Measurements from ENCODE around the gene KCNJ1.

The KCNJ1 gene

GRCh38 chr11:128867277-128867676 lies at the start of gene KCNJ1:
KCNJ1 (minus strand) TSS chr11:128867296; CDS start chr11:128840243, 27,053 bp downstream.
- in situ Hi-C loops (cut with HindIII; ENCODE audit: low sequenced_read_pairs) = loop anchor here (10.0 kb wide), 1 partner anchor 712 kb away; no protein-coding TSS in a partner anchor

- in situ Hi-C loops (cut with HindIII; ENCODE audit: low sequenced_read_pairs) = no loop called here
These were observed 49.6 kb upstream of the KCNJ1 start for GRCh38 chr11:128916681-128917080.

- in situ Hi-C loops (cut with HindIII; ENCODE audit: low sequenced_read_pairs) = no loop called here
These were observed 49.0 kb upstream of the KCNJ1 start for GRCh38 chr11:128916037-128916572.

GRCh38 chr11:128915149-128915521 lies 48.0 kb upstream of the KCNJ1 start:
- in situ Hi-C loops (cut with HindIII; ENCODE audit: low sequenced_read_pairs) = no loop called here

GRCh38 chr11:128914216-128915148 lies 47.4 kb upstream of the KCNJ1 start:
- in situ Hi-C loops (cut with HindIII; ENCODE audit: low sequenced_read_pairs) = no loop called here

- in situ Hi-C loops (cut with HindIII; ENCODE audit: low sequenced_read_pairs) = no loop called here
These were observed 46.7 kb upstream of the KCNJ1 start for GRCh38 chr11:128913806-128914205.

- in situ Hi-C loops (cut with HindIII; ENCODE audit: low sequenced_read_pairs) = no loop called here
These were observed 44.6 kb upstream of the KCNJ1 start for GRCh38 chr11:128911701-128912100.

- in situ Hi-C loops (cut with HindIII; ENCODE audit: low sequenced_read_pairs) = no loop called here
These were observed 44.1 kb upstream of the KCNJ1 start for GRCh38 chr11:128911239-128911638.

- in situ Hi-C loops (cut with HindIII; ENCODE audit: low sequenced_read_pairs) = no loop called here
These were observed 43.5 kb upstream of the KCNJ1 start for GRCh38 chr11:128910576-128910975.

GRCh38 chr11:128909438-128910125 lies 42.5 kb upstream of the KCNJ1 start:
- in situ Hi-C loops (cut with HindIII; ENCODE audit: low sequenced_read_pairs) = no loop called here

GRCh38 chr11:128908391-128909246 lies 41.5 kb upstream of the KCNJ1 start:
- in situ Hi-C loops (cut with HindIII; ENCODE audit: low sequenced_read_pairs) = no loop called here

- in situ Hi-C loops (cut with HindIII; ENCODE audit: low sequenced_read_pairs) = no loop called here
These were observed 40.5 kb upstream of the KCNJ1 start for GRCh38 chr11:128907585-128907984.

- in situ Hi-C loops (cut with HindIII; ENCODE audit: low sequenced_read_pairs) = no loop called here
These were observed 39.3 kb upstream of the KCNJ1 start for GRCh38 chr11:128906185-128907050.

- in situ Hi-C loops (cut with HindIII; ENCODE audit: low sequenced_read_pairs) = no loop called here
These were observed 38.5 kb upstream of the KCNJ1 start for GRCh38 chr11:128905345-128906184.

GRCh38 chr11:128904656-128905344 lies 37.7 kb upstream of the KCNJ1 start:
- in situ Hi-C loops (cut with HindIII; ENCODE audit: low sequenced_read_pairs) = no loop called here

- in situ Hi-C loops (cut with HindIII; ENCODE audit: low sequenced_read_pairs) = no loop called here
These were observed 37.2 kb upstream of the KCNJ1 start for GRCh38 chr11:128904303-128904655.

GRCh38 chr11:128903248-128904061 lies 36.4 kb upstream of the KCNJ1 start:
- in situ Hi-C loops (cut with HindIII; ENCODE audit: low sequenced_read_pairs) = no loop called here

Measured in endothelial cell of hepatic sinusoid (primary cell).